HepG2 (cell line): ENCODE measurements around the gene PRPSAP1. TPM values are rescaled to one million over a fixed set of nuclear protein-coding genes. Genes with fewer than 3 reads are reported as not detected.
A peak's percentile ranks its signal among the peaks of the same experiment; 100 is the strongest.

Experiments
- ATAC-seq: fragments of 200-7000 bp; cut with Tn5 transposase; 3 replicates; pipeline ENCODE4 v1.9.1; 2020; ENCODE audit warnings: mild to moderate bottlenecking, moderate library complexity
- BruUV-seq: library from RNA; stranded (reverse); fragments of 400-500 nt; replicated peaks from 2 replicates; lab custom pipeline; 2021; lab: Mats Ljungman, UMichigan
- CTCF ChIA-PET: fragments of 300-600 bp; formaldehyde crosslinking; extraction: SDS; loops from one replicate; lab custom pipeline; 2021; ENCODE audit warnings: low total read pairs, inconsistent platforms, low intra/inter-chr PET ratio; lab: Yijun Ruan, JAX
- POLR2A ChIA-PET: fragments of 350-600 bp; sonication (Branson Sonifier 250); formaldehyde crosslinking; loops from one replicate; lab custom pipeline; 2020; ENCODE audit warnings: antibody characterized with exemption, inconsistent platforms; lab: Yijun Ruan, JAX
- DNase-seq: peaks from one replicate; pipeline ENCODE4 v3.0.0-alpha.2; 2015; ENCODE audit warnings: low spot score
- FAIRE-seq: peaks from 3 replicates; lab custom pipeline; 2011; peaks lifted over from hg19 to GRCh38; lab: Jason Lieb, UNC
- H2AFZ ChIP-seq: one replicate; pipeline ENCODE4 v1.6.1; 2011; ENCODE audit warnings: low read length, inconsistent platforms
- H3K27ac ChIP-seq: fragments of 300-600 bp; 3 replicates; pipeline ENCODE4 v1.8.0; 2011; ENCODE audit warnings: mixed run types, mild to moderate bottlenecking, mixed read lengths, low read length, inconsistent platforms; ENCODE audit not compliant: insufficient read depth; ENCODE audit errors: extremely low read length
- H3K27me3 ChIP-seq, 2 experiments: fragments of 200-600 bp in 1 of 2; 2 replicates in 1 of 2; 3 replicates in 1 of 2; pipeline versions ENCODE4 v1.6.0 to v1.8.0; 2011; ENCODE audit warnings: low read length in 2 of 2, mild to moderate bottlenecking in 2 of 2, moderate library complexity in 2 of 2, inconsistent platforms in 1 of 2; ENCODE audit not compliant: insufficient read depth in 2 of 2, control insufficient read depth in 1 of 2
- H3K36me3 ChIP-seq, 2 experiments: fragments of 200-600 bp in 1 of 2; replicated peaks in 1 of 2; 2 replicates in 1 of 2; 3 replicates in 1 of 2; pipeline versions ENCODE4 v1.5.1 to v1.8.0; 2011; ENCODE audit warnings: low read length in 2 of 2, inconsistent platforms in 1 of 2; ENCODE audit not compliant: insufficient read depth in 2 of 2, control insufficient read depth in 1 of 2
- H3K4me1 ChIP-seq: 2 replicates; pipeline ENCODE4 v1.5.1; 2012; ENCODE audit warnings: low read length, inconsistent platforms; ENCODE audit not compliant: insufficient read depth
- H3K4me2 ChIP-seq: 2 replicates; pipeline ENCODE4 v1.6.0; 2011; ENCODE audit warnings: low read depth, low read length, inconsistent platforms
- H3K4me3 ChIP-seq, 3 experiments: fragments of 200-600 bp in 1 of 3; sonication (generic), shearing (Covaris generic) in 1 of 3; replicated peaks in 1 of 3; 2 replicates each; pipeline ENCODE4 v1.5.1; 2011 to 2016; ENCODE audit warnings: low read length in 3 of 3, inconsistent platforms in 2 of 3, low read depth in 2 of 3, mild to moderate bottlenecking in 2 of 3, control low read depth in 1 of 3, mixed read lengths in 1 of 3; ENCODE audit not compliant: insufficient read depth in 1 of 3
- H3K79me2 ChIP-seq: one replicate; pipeline ENCODE4 v1.6.1; 2011; ENCODE audit warnings: low read length, inconsistent platforms; ENCODE audit not compliant: insufficient read depth
- H3K9ac ChIP-seq: 2 replicates; pipeline ENCODE4 v1.6.0; 2011; ENCODE audit warnings: mild to moderate bottlenecking, low read depth, low read length, inconsistent platforms; ENCODE audit not compliant: insufficient read depth
- H3K9me3 ChIP-seq: 2 replicates; pipeline ENCODE4 v1.5.1; 2012; ENCODE audit warnings: mild to moderate bottlenecking, low read length
- H4K20me1 ChIP-seq: 2 replicates; pipeline ENCODE4 v1.6.0; 2011; ENCODE audit warnings: inconsistent platforms, mild to moderate bottlenecking, low read length, moderate library complexity; ENCODE audit not compliant: insufficient read depth
- ATF3 ChIP-seq: sonication (generic); formaldehyde crosslinking; IDR thresholded peaks from 2 replicates; pipeline ENCODE4 v1.4.0; 2020; ENCODE audit warnings: missing genetic modification reagents
- MAFK ChIP-seq, 2 experiments: IDR thresholded peaks in 1 of 2; conservative IDR thresholded peaks in 1 of 2; 2 replicates each; pipeline ENCODE4 v1.6.1; 2011; ENCODE audit warnings: improper control_type of control experiment in 2 of 2, low read length in 2 of 2
- NFYC ChIP-seq: IDR thresholded peaks from 2 replicates; pipeline ENCODE4 v1.6.1; 2016; ENCODE audit warnings: missing genetic modification reagents, missing compliant biosample characterization
- POLR2A ChIP-seq, 2 experiments: IDR thresholded peaks; 2 replicates each; pipeline ENCODE4 v1.6.1; 2011; ENCODE audit warnings: low read depth in 2 of 2, low read length in 2 of 2, mild to moderate bottlenecking in 1 of 2, moderate library complexity in 1 of 2; ENCODE audit not compliant: insufficient read depth in 1 of 2
- ZFP91 ChIP-seq: sonication (generic); formaldehyde crosslinking; IDR thresholded peaks from 2 replicates; pipeline ENCODE4 v1.9.0; 2022; ENCODE audit warnings: missing genetic modification reagents, mild to moderate bottlenecking, borderline replicate concordance
- ZNF460 ChIP-seq: sonication (generic); formaldehyde crosslinking; IDR thresholded peaks from 2 replicates; pipeline ENCODE4 v1.5.1; 2020; ENCODE audit warnings: missing genetic modification reagents, mild to moderate bottlenecking, borderline replicate concordance
- WGBS: methylation state at CpG from one replicate; pipeline ENCODE4 v1.1.6; 2017; ENCODE audit warnings: low lambda C conversion rate; 5-methylcytosine and 5-hydroxymethylcytosine counted together
- in situ Hi-C: cut with HindIII; loops from 2 replicates; pipeline ENCODE4 v1.10.0; 2017; ENCODE audit warnings: low pct_unique_long_range_greater_than_20kb; ENCODE audit not compliant: extremely low pct_ligation_motif_present
- intact Hi-C: fragments of 100-400 bp; cut with micrococcal nuclease; formaldehyde crosslinking; loops from one replicate; pipeline ENCODE4 v1.10.0; 2022; ENCODE audit not compliant: unreplicated experiment
- polyA plus RNA-seq, 8 experiments: library from polyadenylated mRNA; depleted of rRNA in 3 of 8; stranded (reverse) in 7 of 8; unstranded in 1 of 8; fragments of >200 nt; fragmentation: Illumina TruSeq in 4 of 8; extraction: Trizol in 4 of 8; gene quantifications; 2 replicates each; pipeline versions ENCODE4 v1.2.1 to v1.2.3, GENCODE V29; 2011 to 2016; ENCODE audit warnings: low read depth in 4 of 8, missing spikeins in 1 of 8, mixed read lengths in 1 of 8; ENCODE audit not compliant: insufficient read depth in 1 of 8
- total RNA-seq, 5 experiments: library from RNA; depleted of rRNA; stranded (reverse); fragments of >200 nt; fragmentation: Illumina TruSeq; extraction: Trizol; gene quantifications; 2 replicates each; pipeline ENCODE4 v1.2.3, GENCODE V29; 2016; ENCODE audit warnings: low read depth in 1 of 5

The PRPSAP1 gene
- total and polyA plus RNA-seq, 2 of the 13 experiments (the other 11 are each of a cell fraction or from before 2014, with no cell fraction given), result 91.1 to 314 TPM

- peak; percentile 78 for TF ChIP-seq ZFP91 (CRISPR knock-in tag)
- peak; percentile 19; the same call in 1 of the 2 replicates for TF ChIP-seq ATF3
- no peak for TF ChIP-seq NFYC (CRISPR knock-in tag)
These were observed 22.8 kb upstream of the PRPSAP1 start (continued) for GRCh38 chr17:76376318-76377133.

GRCh38 chr17:76371656-76372628 lies 18.2 kb upstream of the PRPSAP1 start:
- Histone ChIP-seq H3K79me2 (peaks cover 2% of the 10 kb centered on the region), H3K36me3 (no peaks in the 10 kb centered on the region), H3K27me3 (no peaks in the 10 kb centered on the region), H3K4me3 (no peak overlapping the region), H3K9me3 (peaks cover 8% of the 10 kb centered on the region), H3K27ac (peak overlapping the region; percentile 3), H3K4me1 (peaks cover 86% of the 10 kb centered on the region), H3K9ac (no peak overlapping the region), H2AFZ (no peak overlapping the region), H4K20me1 (no peaks in the 10 kb centered on the region), H3K4me2 (no peak overlapping the region)
- intact Hi-C loops, result loop anchor here (2.0 kb wide), 1 partner anchor 13 kb away; the partner anchor contains the start of gene SPHK1
- ChIA-PET CTCF (no interaction called here), POLR2A (interaction anchor here (0.7 to 24.7 kb wide), 4 partner anchors 10 to 19 kb away, joined by 3 to 1379 read pairs (median 6); partner anchors contain the start of gene SPHK1)
- DNase-seq, result no peak
- WGBS, result 93% methylated on average over 16 of the region's 16 CpGs
- no peak for ATAC-seq
- no peak for FAIRE-seq
- TF ChIP-seq ZNF460 (CRISPR knock-in tag) (no peak), POLR2A (IDR thresholded peaks at IDR 0.05; ENCODE audit: insufficient read depth in 1 of 2, low read depth in 2 of 2, low read length in 2 of 2) (0 out of 4 replicates have a peak, but pooled peaks of 1 of the 2 experiments have one; percentile 13), MAFK (conservative IDR thresholded peaks at IDR 0.05 in 1 of 2, IDR thresholded peaks at IDR 0.05 in 1 of 2; ENCODE audit: low read length in 2 of 2) (peak; percentile 14 to 18; a peak in 1 of 4 replicates)
- no TSS peak for BruUV-seq
- in situ Hi-C loops, result no loop called here
